Pons (tissue), 1 donor: ENCODE data around the gene NPDC1.
"Not testable (repeated sequence)": the region's sequence is repeated elsewhere in the genome, so short reads cannot be mapped to it uniquely, and the experiment has no call there.

Experiments
- DNase-seq: peaks from one replicate; pipeline ENCODE4 v3.0.0-alpha.2; 2016; ENCODE audit warnings: low spot score

The NPDC1 gene

GRCh38 chr9:137039611-137040366 is 6.2 kb downstream of the NPDC1 start:
- DNase-seq: no peak

- no peak for DNase-seq
Measured at GRCh38 chr9:137038916-137039315, 7.1 kb downstream of the NPDC1 start.

- DNase-seq: no peak
Measured at GRCh38 chr9:137037483-137037882, 8.5 kb downstream of the NPDC1 start.

GRCh38 chr9:137037035-137037434 is 8.9 kb downstream of the NPDC1 start:
- no peak for DNase-seq

GRCh38 chr9:137035937-137036336 is 10.0 kb downstream of the NPDC1 start:
- no peak for DNase-seq

GRCh38 chr9:137035507-137035834 is 10.5 kb downstream of the NPDC1 start:
- DNase-seq: no peak

- DNase-seq: peak; percentile 87
Measured at GRCh38 chr9:137034709-137035506, 11.1 kb downstream of the NPDC1 start.

GRCh38 chr9:137034039-137034708 is 11.8 kb downstream of the NPDC1 start:
- no peak for DNase-seq

GRCh38 chr9:137033481-137033880 is 12.5 kb downstream of the NPDC1 start:
- not testable (repeated sequence) for DNase-seq

GRCh38 chr9:137032858-137033257 is 13.1 kb downstream of the NPDC1 start:
- DNase-seq: no peak

GRCh38 chr9:137031904-137032640 is 13.9 kb downstream of the NPDC1 start, which contains the start of gene FUT7:
FUT7 (minus strand) TSS chr9:137032088; CDS start chr9:137031991, 97 bp downstream.
- no peak for DNase-seq

- DNase-seq: no peak
Measured at GRCh38 chr9:137030538-137031527, 15.1 kb downstream of the NPDC1 start.

GRCh38 chr9:137030006-137030405 is 16.0 kb downstream of the NPDC1 start:
- DNase-seq: no peak

GRCh38 chr9:137029058-137029936 is 16.7 kb downstream of the NPDC1 start:
- DNase-seq: peak; percentile 80

- peak; percentile 56 for DNase-seq
Measured at GRCh38 chr9:137028263-137029057, 17.5 kb downstream of the NPDC1 start.

GRCh38 chr9:137027369-137028262 is 18.4 kb downstream of the NPDC1 start, which contains the start of gene ABCA2:
ABCA2 (minus strand) TSS chr9:137028237; CDS start chr9:137028140, 97 bp downstream.
- DNase-seq: no peak

GRCh38 chr9:137026828-137027227 is 19.1 kb downstream of the NPDC1 start:
- no peak for DNase-seq

GRCh38 chr9:137026384-137026783 is 19.6 kb downstream of the NPDC1 start:
- DNase-seq: no peak
